GM12892 (cell line): ENCODE measurements around the gene S100A14.
"Not testable (repeated sequence)": the region's sequence is repeated elsewhere in the genome, so short reads cannot be mapped to it uniquely, and the experiment has no call there.

Source experiments
- DNase-seq: peaks from one replicate; pipeline ENCODE4 v3.0.0; 2011; ENCODE audit not compliant: insufficient read length
- FAIRE-seq: peaks from 2 replicates; lab custom pipeline; 2011; peaks lifted over from hg19 to GRCh38; lab: Jason Lieb, UNC
- POLR2A ChIP-seq: IDR thresholded peaks from 2 replicates; pipeline ENCODE4 v1.6.1; 2011; ENCODE audit warnings: low read depth, low read length, control low read depth
- POLR2AphosphoS5 ChIP-seq: IDR thresholded peaks from 2 replicates; pipeline ENCODE4 v1.6.1; 2011; ENCODE audit warnings: low read depth, low read length, control low read depth
- TAF1 ChIP-seq: IDR thresholded peaks from 2 replicates; pipeline ENCODE4 v1.6.1; 2011; ENCODE audit warnings: low read depth, mild to moderate bottlenecking, control low read depth, low read length, borderline replicate concordance

S100A14 gene

GRCh38 chr1:153649137-153649862, 33.2 kb upstream of the S100A14 start:
- TF ChIP-seq POLR2A (no peak; the same call in 1 of the 2 replicates), POLR2AphosphoS5 (peak; percentile 37; the same call in 1 of the 2 replicates), TAF1 (no peak)
- FAIRE-seq (no peak), DNase-seq (no peak)

- FAIRE-seq (no peak), DNase-seq (no peak)
- TF ChIP-seq POLR2A (peak; percentile 55), TAF1 (no peak), POLR2AphosphoS5 (peak; percentile 34; the same call in 1 of the 2 replicates)
Observed at GRCh38 chr1:153648000-153648643, 32.0 kb upstream of the S100A14 start.

- no peak for DNase-seq
- no peak for FAIRE-seq
- TF ChIP-seq TAF1 (no peak), POLR2AphosphoS5 (peak; percentile 15), POLR2A (peak; percentile 45)
Observed at GRCh38 chr1:153647346-153647714, 31.2 kb upstream of the S100A14 start.

- DNase-seq (no peak), FAIRE-seq (no peak)
- no peak; the same call in none of the 2 replicates for TF ChIP-seq POLR2A
- TF ChIP-seq POLR2AphosphoS5 = peak; percentile 34; the same call in 1 of the 2 replicates
- TF ChIP-seq TAF1 = no peak
Observed at GRCh38 chr1:153646672-153647345, 30.7 kb upstream of the S100A14 start.

- TF ChIP-seq POLR2A (no peak), TAF1 (no peak), POLR2AphosphoS5 (no peak)
- DNase-seq = no peak
- FAIRE-seq = no peak
Observed at GRCh38 chr1:153643816-153644215, 27.7 kb upstream of the S100A14 start.

- FAIRE-seq (no peak), DNase-seq (no peak)
- TF ChIP-seq POLR2A = no peak
- no peak for TF ChIP-seq POLR2AphosphoS5
- TF ChIP-seq TAF1 = no peak
Observed at GRCh38 chr1:153643100-153643499, 27.0 kb upstream of the S100A14 start.

- TF ChIP-seq TAF1 (no peak), POLR2AphosphoS5 (no peak), POLR2A (no peak)
- DNase-seq = no peak
- no peak for FAIRE-seq
Observed at GRCh38 chr1:153642161-153642560, 26.0 kb upstream of the S100A14 start.

GRCh38 chr1:153640861-153641260, 24.7 kb upstream of the S100A14 start:
- DNase-seq (no peak), FAIRE-seq (no peak)
- no peak for TF ChIP-seq POLR2A
- peak; percentile 58; the same call in 1 of the 2 replicates for TF ChIP-seq POLR2AphosphoS5

- not testable (repeated sequence) for DNase-seq, FAIRE-seq
Observed at GRCh38 chr1:153640213-153640612, 24.1 kb upstream of the S100A14 start.

- TF ChIP-seq TAF1 = no peak
- no peak for TF ChIP-seq POLR2AphosphoS5
- no peak for TF ChIP-seq POLR2A
- FAIRE-seq = no peak
- no peak for DNase-seq
Observed at GRCh38 chr1:153639280-153639679, 23.2 kb upstream of the S100A14 start.

- TF ChIP-seq POLR2A = no peak
- TF ChIP-seq POLR2AphosphoS5 = no peak
- no peak for TF ChIP-seq TAF1
- no peak for FAIRE-seq
Observed at GRCh38 chr1:153638261-153638660, 22.1 kb upstream of the S100A14 start.

GRCh38 chr1:153636312-153636711, 20.2 kb upstream of the S100A14 start:
- DNase-seq (no peak), FAIRE-seq (no peak)
- TF ChIP-seq POLR2AphosphoS5 (no peak), TAF1 (no peak), POLR2A (no peak)

More at GRCh38 chr1:153638261-153638660, 22.1 kb upstream of the S100A14 start:
- no peak for DNase-seq
